ENCODE measurements around the gene BCL11B.

BCL11B gene

GRCh38 chr14:99175331-99176155 is 96.5 kb downstream of the BCL11B start:
- ATAC-seq, result no peak
- TF ChIP-seq ZNF565 (CRISPR knock-in tag; conservative IDR thresholded peaks at IDR 0.05; ENCODE audit: low read depth) (no peak), ZNF70 (CRISPR knock-in tag; IDR thresholded peaks at IDR 0.05) (no peak), CSRNP3 (CRISPR knock-in tag; IDR thresholded peaks at IDR 0.05) (no peak), PATZ1 (CRISPR knock-in tag; IDR thresholded peaks at IDR 0.05; ENCODE audit: borderline replicate concordance) (no peak), ZFP3 (CRISPR knock-in tag; IDR thresholded peaks at IDR 0.05) (no peak), ZFP30 (CRISPR knock-in tag; IDR thresholded peaks at IDR 0.05) (no peak), ARNTL (CRISPR knock-in tag; IDR thresholded peaks at IDR 0.05; ENCODE audit: borderline replicate concordance, low read depth) (no peak), CREB5 (CRISPR knock-in tag; IDR thresholded peaks at IDR 0.05; ENCODE audit: low read depth) (no peak), BACH2 (CRISPR knock-in tag; IDR thresholded peaks at IDR 0.05; ENCODE audit: borderline replicate concordance) (no peak), ZC3H10 (CRISPR knock-in tag; IDR thresholded peaks at IDR 0.05) (no peak), POU6F1 (CRISPR knock-in tag; IDR thresholded peaks at IDR 0.05; ENCODE audit: borderline replicate concordance, low read depth) (no peak), ESRRG (CRISPR knock-in tag; IDR thresholded peaks at IDR 0.05) (no peak), PPARA (CRISPR knock-in tag; IDR thresholded peaks at IDR 0.05; ENCODE audit: borderline replicate concordance) (no peak), CSDC2 (CRISPR knock-in tag; IDR thresholded peaks at IDR 0.05) (no peak), SNAI2 (CRISPR knock-in tag; IDR thresholded peaks at IDR 0.05) (no peak), GLIS3 (CRISPR knock-in tag; IDR thresholded peaks at IDR 0.05) (no peak), RARB (CRISPR knock-in tag; IDR thresholded peaks at IDR 0.05) (no peak)

- no peak for ATAC-seq
- TF ChIP-seq RARB (CRISPR knock-in tag; IDR thresholded peaks at IDR 0.05) (no peak), ZNF70 (CRISPR knock-in tag; IDR thresholded peaks at IDR 0.05) (no peak), SNAI2 (CRISPR knock-in tag; IDR thresholded peaks at IDR 0.05) (no peak), ZFP30 (CRISPR knock-in tag; IDR thresholded peaks at IDR 0.05) (no peak), ESRRG (CRISPR knock-in tag; IDR thresholded peaks at IDR 0.05) (no peak), ARNTL (CRISPR knock-in tag; IDR thresholded peaks at IDR 0.05; ENCODE audit: borderline replicate concordance, low read depth) (no peak), PPARA (CRISPR knock-in tag; IDR thresholded peaks at IDR 0.05; ENCODE audit: borderline replicate concordance) (no peak), ZC3H10 (CRISPR knock-in tag; IDR thresholded peaks at IDR 0.05) (no peak), BACH2 (CRISPR knock-in tag; IDR thresholded peaks at IDR 0.05; ENCODE audit: borderline replicate concordance) (no peak), ZNF565 (CRISPR knock-in tag; conservative IDR thresholded peaks at IDR 0.05; ENCODE audit: low read depth) (no peak), TSHZ2 (CRISPR knock-in tag; IDR thresholded peaks at IDR 0.05) (no peak), ISL1 (CRISPR knock-in tag; IDR thresholded peaks at IDR 0.05) (no peak), GLIS3 (CRISPR knock-in tag; IDR thresholded peaks at IDR 0.05) (no peak), OSR1 (CRISPR knock-in tag; IDR thresholded peaks at IDR 0.05) (no peak), ZFP3 (CRISPR knock-in tag; IDR thresholded peaks at IDR 0.05) (no peak), POU6F1 (CRISPR knock-in tag; IDR thresholded peaks at IDR 0.05; ENCODE audit: borderline replicate concordance, low read depth) (no peak), CREB5 (CRISPR knock-in tag; IDR thresholded peaks at IDR 0.05; ENCODE audit: low read depth) (no peak), ZNF8 (CRISPR knock-in tag; IDR thresholded peaks at IDR 0.05) (no peak), CSDC2 (CRISPR knock-in tag; IDR thresholded peaks at IDR 0.05) (no peak)
These were observed 97.2 kb downstream of the BCL11B start for GRCh38 chr14:99174770-99175319.
